Gastroesophageal sphincter (tissue), 3 donors: ENCODE results near the gene TPMT.

Source experiments
- CTCF ChIP-seq, 4 experiments: fragments of 200-600 bp in 2 of 4; fragments of 450-650 bp in 2 of 4; sonication (generic) in 1 of 4; IDR thresholded peaks; one replicate each; pipeline ENCODE4 v1.5.1; 2017 to 2019; ENCODE audit warnings: antibody characterized with exemption in 4 of 4, mild to moderate bottlenecking in 2 of 4, moderate library complexity in 2 of 4
- POLR2A ChIP-seq, 2 donors: fragments of 450-650 bp; IDR thresholded peaks; one replicate each; pipeline ENCODE4 v1.6.1; 2017; ENCODE audit warnings: antibody characterized with exemption in 2 of 2, mild to moderate bottlenecking in 2 of 2, moderate library complexity in 1 of 2
- POLR2AphosphoS5 ChIP-seq: sonication (generic); formaldehyde crosslinking; IDR thresholded peaks from one replicate; pipeline ENCODE4 v1.6.1; 2017; ENCODE audit warnings: antibody characterized with exemption

GRCh38 chr6:18080544-18080943, 74.3 kb downstream of the TPMT start:
- TF ChIP-seq CTCF (IDR thresholded peaks at IDR 0.05) (no peak), POLR2A (IDR thresholded peaks at IDR 0.05) (no peak), POLR2AphosphoS5 (no peak)
